Right atrium auricular region (tissue), 2 donors: ENCODE measurements around the gene VWC2L. TPM values are rescaled to one million over a fixed set of nuclear protein-coding genes. Genes with fewer than 3 reads are reported as not detected.

ENCODE experiments used
- DNase-seq: peaks from one replicate; pipeline ENCODE4 v3.0.0-alpha.2; 2019; ENCODE audit warnings: low spot score
- H3K27ac ChIP-seq, 2 donors: fragments of 200-600 bp; sonication (generic); 1 replicate in 1 of 2; 2 replicates in 1 of 2; pipeline ENCODE4 v1.5.1; 2016 to 2019
- H3K27me3 ChIP-seq, 2 donors: fragments of 200-600 bp; sonication (generic); one replicate each; pipeline versions ENCODE4 v1.5.1 to v1.6.0; 2017 to 2019
- H3K36me3 ChIP-seq: fragments of 200-600 bp; sonication (generic); one replicate; pipeline ENCODE4 v1.5.1; 2016
- H3K4me1 ChIP-seq, 2 donors: fragments of 200-600 bp; sonication (generic); one replicate each; pipeline versions ENCODE4 v1.5.1 to v1.6.0; 2017 to 2019
- H3K4me3 ChIP-seq, 2 donors: fragments of 200-600 bp; sonication (generic); 1 replicate in 1 of 2; 2 replicates in 1 of 2; pipeline ENCODE4 v1.5.1; 2017 to 2019; ENCODE audit warnings: mild to moderate bottlenecking in 1 of 2, moderate library complexity in 1 of 2
- H3K9me3 ChIP-seq, 2 donors: fragments of 200-600 bp; sonication (generic); one replicate each; pipeline ENCODE4 v1.5.1; 2019
- total RNA-seq, 2 donors: library from RNA; depleted of rRNA; stranded (reverse); fragments of >200 nt; gene quantifications; one replicate each; pipeline ENCODE4 v1.1.0, GENCODE V29; 2016
- TF ChIP-seq, protein P1 (sequence below), 2 donors: fragments of 200-600 bp; sonication (generic); IDR thresholded peaks; one replicate each; pipeline ENCODE4 v1.5.1; 2019; ENCODE audit warnings: antibody characterized with exemption in 2 of 2

VWC2L gene
- total RNA-seq, 2 donors from 2014 or later, result not detected

DNA sequence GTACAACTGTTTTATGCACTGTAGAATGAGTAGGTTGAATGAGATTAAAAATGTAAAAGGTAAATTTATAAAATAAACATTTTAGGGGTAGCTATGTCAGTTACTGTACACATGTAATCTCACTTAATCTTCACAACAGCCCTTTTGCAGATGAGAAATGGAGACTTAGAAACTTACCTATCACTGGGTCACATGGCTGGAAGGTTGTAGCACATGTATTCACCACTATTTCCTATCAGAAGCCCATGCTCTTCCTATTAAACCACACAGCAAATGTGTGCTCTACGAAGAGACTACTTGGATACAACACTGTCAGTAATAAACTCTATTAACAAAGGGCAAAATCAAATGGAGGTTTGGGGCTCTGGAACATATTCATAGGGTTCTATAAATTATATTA is 60.5 kb downstream of the VWC2L start:
- Histone ChIP-seq H3K4me3 (no peak overlapping the region), H3K9me3 (no peaks in the 10 kb centered on the region), H3K27ac (no peak overlapping the region), H3K36me3 (no peaks in the 10 kb centered on the region), H3K27me3 (no peaks in the 10 kb centered on the region), H3K4me1 (no peaks in the 10 kb centered on the region)
- DNase-seq, result no peak
- TF ChIP-seq, protein P1, sequence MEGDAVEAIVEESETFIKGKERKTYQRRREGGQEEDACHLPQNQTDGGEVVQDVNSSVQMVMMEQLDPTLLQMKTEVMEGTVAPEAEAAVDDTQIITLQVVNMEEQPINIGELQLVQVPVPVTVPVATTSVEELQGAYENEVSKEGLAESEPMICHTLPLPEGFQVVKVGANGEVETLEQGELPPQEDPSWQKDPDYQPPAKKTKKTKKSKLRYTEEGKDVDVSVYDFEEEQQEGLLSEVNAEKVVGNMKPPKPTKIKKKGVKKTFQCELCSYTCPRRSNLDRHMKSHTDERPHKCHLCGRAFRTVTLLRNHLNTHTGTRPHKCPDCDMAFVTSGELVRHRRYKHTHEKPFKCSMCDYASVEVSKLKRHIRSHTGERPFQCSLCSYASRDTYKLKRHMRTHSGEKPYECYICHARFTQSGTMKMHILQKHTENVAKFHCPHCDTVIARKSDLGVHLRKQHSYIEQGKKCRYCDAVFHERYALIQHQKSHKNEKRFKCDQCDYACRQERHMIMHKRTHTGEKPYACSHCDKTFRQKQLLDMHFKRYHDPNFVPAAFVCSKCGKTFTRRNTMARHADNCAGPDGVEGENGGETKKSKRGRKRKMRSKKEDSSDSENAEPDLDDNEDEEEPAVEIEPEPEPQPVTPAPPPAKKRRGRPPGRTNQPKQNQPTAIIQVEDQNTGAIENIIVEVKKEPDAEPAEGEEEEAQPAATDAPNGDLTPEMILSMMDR (IDR thresholded peaks at IDR 0.05), result no peak

DNA sequence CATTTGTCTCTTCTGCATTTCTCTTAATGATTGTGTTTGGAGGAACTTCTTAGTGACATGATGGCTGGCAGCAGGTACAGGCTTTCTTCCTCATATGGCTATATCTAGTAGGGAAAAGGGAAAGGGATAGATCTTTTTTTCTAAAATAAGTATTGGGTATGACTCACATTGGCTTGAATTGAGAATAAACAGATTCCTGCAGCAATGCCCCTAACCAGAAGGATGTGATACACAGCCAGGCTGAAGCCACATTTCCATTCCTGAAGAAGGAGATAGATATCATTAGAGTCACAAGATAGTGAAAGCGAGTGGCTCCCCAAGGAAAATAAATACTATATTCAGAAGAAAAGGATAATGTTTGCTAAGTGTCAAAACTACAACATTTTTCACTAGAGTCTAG is 61.1 kb downstream of the VWC2L start:
- no peaks in the 10 kb centered on the region for H3K36me3 ChIP-seq
- H3K4me3 ChIP-seq, result no peak overlapping the region
- H3K4me1 ChIP-seq, result no peaks in the 10 kb centered on the region
- H3K27ac ChIP-seq, result no peak overlapping the region
- H3K9me3 ChIP-seq, result no peaks in the 10 kb centered on the region
- DNase-seq, result no peak
- TF ChIP-seq, protein P1 (IDR thresholded peaks at IDR 0.05), result no peak
- no peaks in the 10 kb centered on the region for H3K27me3 ChIP-seq

DNA sequence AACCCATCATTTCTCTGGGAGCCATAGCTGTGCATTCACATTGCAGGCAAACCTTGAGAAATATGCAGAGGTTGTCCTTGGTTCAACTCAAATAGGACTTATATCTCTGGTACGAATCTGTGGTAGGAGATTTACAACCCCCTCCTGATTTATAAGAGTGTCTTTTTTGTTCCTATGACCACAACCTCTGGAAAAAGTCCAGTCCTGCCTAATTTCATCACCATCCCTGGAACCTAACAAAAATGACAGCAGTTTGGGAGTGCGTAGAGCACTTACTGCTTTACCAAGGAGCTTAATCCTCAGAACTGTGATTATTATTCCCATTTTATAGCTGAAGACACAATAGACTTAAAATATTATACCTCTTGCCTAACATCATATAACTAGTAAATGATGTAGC is 66.5 kb downstream of the VWC2L start:
- no peak for DNase-seq
- H3K27me3 ChIP-seq, result no peaks in the 10 kb centered on the region
- H3K27ac ChIP-seq, result peak overlapping the region in 1 of 2 donors; percentile 54
- TF ChIP-seq, protein P1 (IDR thresholded peaks at IDR 0.05), result no peak
- H3K4me1 ChIP-seq, result peaks cover 0 to 5% of the 10 kb centered on the region in 2 donors
- no peak overlapping the region for H3K4me3 ChIP-seq
- no peaks in the 10 kb centered on the region for H3K9me3 ChIP-seq
- no peaks in the 10 kb centered on the region for H3K36me3 ChIP-seq

DNA sequence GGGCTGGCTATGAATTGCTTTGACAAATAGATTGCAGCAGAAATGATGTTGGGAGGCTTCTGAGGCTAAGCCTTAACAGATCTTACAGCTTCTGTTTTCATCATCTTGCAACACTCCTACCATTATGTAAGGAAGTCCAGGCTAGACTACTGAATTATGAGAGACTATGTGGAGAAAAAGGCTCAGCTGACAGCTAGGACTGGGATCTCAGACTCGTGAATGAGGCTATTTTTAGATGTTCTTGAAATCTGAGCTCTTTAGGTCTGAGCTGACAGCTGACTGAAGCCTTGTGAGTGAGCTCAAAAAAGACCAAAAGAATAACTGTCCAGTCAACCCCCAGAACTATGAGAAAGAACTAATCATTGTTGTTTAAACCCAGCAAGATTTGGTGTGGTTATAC is 70.3 kb downstream of the VWC2L start:
- H3K27me3 ChIP-seq, result no peaks in the 10 kb centered on the region
- H3K4me1 ChIP-seq, result peaks cover 0 to 20% of the 10 kb centered on the region in 2 donors
- no peak for DNase-seq
- no peak overlapping the region for H3K4me3 ChIP-seq
- H3K27ac ChIP-seq, result peak overlapping the region; percentile 64 to 88
- no peaks in the 10 kb centered on the region for H3K9me3 ChIP-seq
- H3K36me3 ChIP-seq, result no peaks in the 10 kb centered on the region
- TF ChIP-seq, protein P1 (IDR thresholded peaks at IDR 0.05), result no peak

DNA sequence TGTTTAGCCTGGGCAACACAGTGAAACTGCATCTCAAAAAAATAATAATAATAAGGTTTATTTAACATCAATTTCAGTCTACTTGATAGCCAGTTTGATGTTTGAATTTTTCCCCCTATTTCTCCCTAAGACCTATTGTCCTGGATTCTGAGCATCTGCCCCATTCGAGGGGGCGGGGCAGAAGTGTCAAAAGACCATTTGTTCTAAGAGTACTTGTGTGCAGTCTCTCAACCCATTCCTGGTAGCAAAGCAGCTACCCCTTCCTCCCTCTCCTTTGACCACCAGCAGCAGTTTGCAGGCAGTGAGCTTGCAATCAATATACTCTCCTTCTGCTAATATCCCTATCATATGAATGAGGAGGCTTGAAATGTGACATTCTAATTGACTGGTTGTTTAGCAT is 71.9 kb downstream of the VWC2L start:
- peaks cover 0 to 20% of the 10 kb centered on the region in 2 donors for H3K4me1 ChIP-seq
- DNase-seq, result no peak
- TF ChIP-seq, protein P1 (IDR thresholded peaks at IDR 0.05), result no peak
- H3K9me3 ChIP-seq, result no peaks in the 10 kb centered on the region
- H3K4me3 ChIP-seq, result no peak overlapping the region
- no peaks in the 10 kb centered on the region for H3K36me3 ChIP-seq
- H3K27ac ChIP-seq, result peak overlapping the region; percentile 4 to 88
- no peaks in the 10 kb centered on the region for H3K27me3 ChIP-seq

DNA sequence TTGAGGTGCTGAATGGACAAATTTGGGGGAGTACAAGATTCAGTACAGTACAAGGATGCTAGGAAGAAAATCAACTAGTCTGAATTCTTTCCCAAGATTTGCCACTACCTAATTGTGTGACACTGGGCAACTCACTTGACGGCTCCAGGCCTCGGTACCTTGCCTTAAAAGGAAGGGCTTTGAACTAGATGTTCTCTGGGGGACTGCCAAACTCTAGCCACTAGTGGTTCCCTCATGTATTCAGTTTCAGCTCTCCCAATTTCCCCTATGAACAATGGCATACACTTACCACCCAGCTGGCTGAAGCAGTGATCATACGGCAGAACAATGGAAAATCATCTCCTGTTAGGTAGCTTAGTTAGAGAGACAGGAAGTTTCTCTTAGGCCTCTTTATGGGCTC is 73.4 kb downstream of the VWC2L start:
- Histone ChIP-seq H3K27me3 (no peaks in the 10 kb centered on the region), H3K9me3 (no peaks in the 10 kb centered on the region), H3K4me1 (peaks cover 0 to 20% of the 10 kb centered on the region in 2 donors), H3K36me3 (no peaks in the 10 kb centered on the region), H3K27ac (peak overlapping the region; percentile 48 to 88), H3K4me3 (no peak overlapping the region)
- DNase-seq, result no peak
- TF ChIP-seq, protein P1 (IDR thresholded peaks at IDR 0.05), result no peak
